GM12878 (cell line): ENCODE results near the gene UGT1A7.
"Not testable (repeated sequence)": the region's sequence is repeated elsewhere in the genome, so short reads cannot be mapped to it uniquely, and the experiment has no call there.

Experiments
- CHD2 ChIP-seq: IDR thresholded peaks from 2 replicates; pipeline ENCODE4 v1.6.1; 2011; ENCODE audit warnings: low read depth, low read length, improper control_type of control experiment, borderline replicate concordance
- LARP7 ChIP-seq: fragments of 450-650 bp; IDR thresholded peaks from 2 replicates; pipeline ENCODE4 v1.6.1; 2017; ENCODE audit warnings: mild to moderate bottlenecking
- POLR2A ChIP-seq: IDR thresholded peaks from 2 replicates; pipeline ENCODE4 v1.6.1; 2011; ENCODE audit warnings: low read depth, mild to moderate bottlenecking, low read length
- SIX5 ChIP-seq: IDR thresholded peaks from 2 replicates; pipeline ENCODE4 v1.6.1; 2011; ENCODE audit warnings: mild to moderate bottlenecking, low read depth, low read length, moderate library complexity; ENCODE audit not compliant: severe bottlenecking
- SKIL ChIP-seq: fragments of 450-650 bp; IDR thresholded peaks from 2 replicates; pipeline ENCODE4 v1.6.1; 2017; ENCODE audit warnings: mild to moderate bottlenecking, low read depth, inconsistent platforms; ENCODE audit not compliant: poor library complexity, severe bottlenecking
- TF ChIP-seq, protein P1 (sequence below), 3 experiments: IDR thresholded peaks in 2 of 3; conservative IDR thresholded peaks in 1 of 3; 2 replicates each; pipeline ENCODE4 v1.5.1; 2011; ENCODE audit warnings: low read depth in 3 of 3, low read length in 3 of 3, mild to moderate bottlenecking in 3 of 3, control low read depth in 2 of 3, moderate library complexity in 2 of 3, inconsistent platforms in 1 of 3, mixed read lengths in 1 of 3; ENCODE audit not compliant: control insufficient read depth in 2 of 3, insufficient read depth in 1 of 3; ENCODE audit errors: extremely low read depth in 1 of 3

GRCh38 chr2:233700842-233701241 is 19.1 kb downstream of the UGT1A7 start:
- not testable (repeated sequence) for TF ChIP-seq LARP7, POLR2A, SIX5, SKIL, CHD2
- TF ChIP-seq, protein P1, sequence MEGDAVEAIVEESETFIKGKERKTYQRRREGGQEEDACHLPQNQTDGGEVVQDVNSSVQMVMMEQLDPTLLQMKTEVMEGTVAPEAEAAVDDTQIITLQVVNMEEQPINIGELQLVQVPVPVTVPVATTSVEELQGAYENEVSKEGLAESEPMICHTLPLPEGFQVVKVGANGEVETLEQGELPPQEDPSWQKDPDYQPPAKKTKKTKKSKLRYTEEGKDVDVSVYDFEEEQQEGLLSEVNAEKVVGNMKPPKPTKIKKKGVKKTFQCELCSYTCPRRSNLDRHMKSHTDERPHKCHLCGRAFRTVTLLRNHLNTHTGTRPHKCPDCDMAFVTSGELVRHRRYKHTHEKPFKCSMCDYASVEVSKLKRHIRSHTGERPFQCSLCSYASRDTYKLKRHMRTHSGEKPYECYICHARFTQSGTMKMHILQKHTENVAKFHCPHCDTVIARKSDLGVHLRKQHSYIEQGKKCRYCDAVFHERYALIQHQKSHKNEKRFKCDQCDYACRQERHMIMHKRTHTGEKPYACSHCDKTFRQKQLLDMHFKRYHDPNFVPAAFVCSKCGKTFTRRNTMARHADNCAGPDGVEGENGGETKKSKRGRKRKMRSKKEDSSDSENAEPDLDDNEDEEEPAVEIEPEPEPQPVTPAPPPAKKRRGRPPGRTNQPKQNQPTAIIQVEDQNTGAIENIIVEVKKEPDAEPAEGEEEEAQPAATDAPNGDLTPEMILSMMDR (IDR thresholded peaks at IDR 0.05 in 2 of 3, conservative IDR thresholded peaks at IDR 0.05 in 1 of 3; ENCODE audit: control insufficient read depth in 2 of 3, extremely low read depth in 1 of 3, insufficient read depth in 1 of 3, low read depth in 3 of 3, low read length in 3 of 3): not testable (repeated sequence)
